NCI-H2171 treated with DMSO at 0.1 percent for 48 hours (cell line): Measurements from ENCODE around the gene TMEM229A.
"Not testable (repeated sequence)": the region's sequence is repeated elsewhere in the genome, so short reads cannot be mapped to it uniquely, and the experiment has no call there.

Experiments used
- DNase-seq: peaks from one replicate; lab custom pipeline; 2025; lab: John Stamatoyannopoulos, UW

Gene TMEM229A

GRCh38 chr7:124032369-124033094 lies at the start of gene TMEM229A:
Gene TMEM229A (minus strand): TSS chr7:124033067. CDS start chr7:124033003, 64 bp downstream.
- DNase-seq, result peak; percentile 33

- not testable (repeated sequence) for DNase-seq
Observed at GRCh38 chr7:124082234-124082633, 49.4 kb upstream of the TMEM229A start.

GRCh38 chr7:124077546-124077945 lies 44.7 kb upstream of the TMEM229A start:
- DNase-seq, result no peak

- DNase-seq, result no peak
Observed at GRCh38 chr7:124076841-124077240, 44.0 kb upstream of the TMEM229A start.

DNA sequence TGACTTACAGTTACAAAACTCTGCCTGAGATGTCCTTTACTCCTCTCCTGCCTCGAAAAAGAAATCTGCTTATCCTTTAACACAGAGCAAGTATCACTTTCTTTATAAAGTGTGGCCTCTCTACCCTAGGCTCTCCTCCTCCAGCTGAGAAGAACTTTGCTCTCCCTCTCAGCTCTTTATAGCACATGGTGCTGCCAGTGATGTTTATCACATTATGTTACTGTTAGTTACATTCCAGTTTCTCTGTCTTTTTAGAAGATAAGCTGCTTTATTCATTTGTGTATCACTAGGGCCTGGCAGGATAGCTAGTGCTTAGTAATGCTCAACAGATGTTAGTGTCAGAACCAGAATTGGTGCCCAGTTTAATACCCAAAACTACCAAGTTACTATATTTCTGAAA lies 41.1 kb upstream of the TMEM229A start:
- no peak for DNase-seq

- no peak for DNase-seq
Observed at GRCh38 chr7:124073310-124073645, 40.4 kb upstream of the TMEM229A start.

DNA sequence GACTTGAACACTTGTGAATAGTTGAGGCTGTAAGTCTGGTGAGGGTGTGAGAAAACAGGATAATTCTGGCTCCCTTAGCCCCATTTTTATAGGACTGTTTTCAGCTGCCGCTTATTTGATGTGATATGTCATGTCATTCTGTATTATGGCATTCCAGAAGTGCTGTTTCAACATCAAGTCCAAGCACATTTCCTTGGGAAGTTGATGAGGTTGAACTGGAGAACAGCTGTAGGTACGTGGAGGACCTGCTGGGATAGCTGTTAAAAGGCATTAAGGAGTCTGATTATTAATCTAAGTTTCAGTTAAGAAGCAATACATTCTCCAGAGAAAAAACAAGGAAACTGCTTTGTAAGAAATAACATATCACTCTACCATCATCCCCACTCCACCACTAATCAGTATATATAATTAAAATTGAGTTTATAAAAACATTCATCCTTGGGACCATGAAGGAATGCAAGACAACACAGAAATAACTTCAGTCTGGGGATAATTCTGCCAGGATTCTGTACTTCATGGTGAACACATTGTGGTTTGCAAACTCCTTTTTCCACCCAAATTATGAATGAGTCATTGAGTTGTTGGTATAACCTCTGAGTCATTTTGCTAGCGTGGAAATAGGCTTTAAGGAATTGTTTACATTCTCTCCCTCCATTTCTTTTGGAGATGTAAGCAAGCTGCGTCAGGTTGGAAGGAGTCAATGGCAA lies 39.9 kb upstream of the TMEM229A start:
- DNase-seq, result no peak

- peak; percentile 27 for DNase-seq
Observed at GRCh38 chr7:124071843-124072242, 39.0 kb upstream of the TMEM229A start.

- no peak for DNase-seq
Observed at GRCh38 chr7:124062171-124062570, 29.3 kb upstream of the TMEM229A start.

DNA sequence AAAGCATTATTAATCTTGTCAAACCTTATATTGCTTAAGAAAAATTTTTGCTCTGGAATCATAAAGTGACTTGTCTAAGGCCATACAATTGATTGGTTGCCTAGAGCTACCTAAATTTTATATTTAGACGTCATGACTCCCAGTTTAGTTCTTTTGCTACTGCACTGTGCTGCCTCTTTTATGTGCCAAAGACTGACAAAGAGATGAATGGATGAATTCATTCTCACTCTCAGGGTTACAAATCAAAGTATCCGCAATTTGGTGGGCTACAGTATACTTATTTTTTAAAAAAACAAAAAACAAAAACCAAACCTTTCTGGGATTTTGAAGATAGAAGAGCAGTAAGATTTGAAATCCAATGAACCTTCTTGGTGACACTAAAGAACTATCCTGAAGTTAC lies 27.7 kb upstream of the TMEM229A start:
- DNase-seq, result no peak

- no peak for DNase-seq
Observed at GRCh38 chr7:124059375-124059774, 26.5 kb upstream of the TMEM229A start.

- DNase-seq, result no peak
Observed at GRCh38 chr7:124058515-124058914, 25.6 kb upstream of the TMEM229A start.

DNA sequence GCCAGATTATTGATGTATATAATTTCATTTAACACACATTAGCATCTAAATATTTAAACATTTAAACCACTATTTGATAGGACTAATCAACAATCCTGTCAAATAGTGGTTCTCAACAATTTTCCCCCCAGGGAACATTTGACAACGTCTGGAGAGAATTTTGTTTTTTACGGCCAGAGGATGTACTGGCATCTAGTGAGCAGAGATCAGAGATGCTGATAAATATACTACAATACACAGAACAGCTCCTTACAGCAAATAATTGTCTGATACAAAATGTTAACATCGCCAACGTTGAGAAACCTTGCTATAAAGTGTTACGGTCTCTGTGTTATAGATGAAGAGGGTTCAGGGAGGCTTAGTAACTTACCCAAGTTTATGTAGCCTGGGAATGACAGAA lies 25.0 kb upstream of the TMEM229A start:
- DNase-seq, result no peak

GRCh38 chr7:124056234-124056633 lies 23.4 kb upstream of the TMEM229A start:
- DNase-seq, result no peak

GRCh38 chr7:124051681-124052377 lies 19.0 kb upstream of the TMEM229A start:
- DNase-seq, result no peak

GRCh38 chr7:124042826-124043225 lies 10.0 kb upstream of the TMEM229A start:
- no peak for DNase-seq

- DNase-seq, result no peak
Observed at GRCh38 chr7:124041439-124041838, 8.6 kb upstream of the TMEM229A start.

GRCh38 chr7:124037902-124038301 lies 5.0 kb upstream of the TMEM229A start:
- not testable (repeated sequence) for DNase-seq

GRCh38 chr7:124035706-124036105 lies 2.8 kb upstream of the TMEM229A start:
- DNase-seq, result no peak

- DNase-seq, result no peak
Observed at GRCh38 chr7:124034754-124035100, 1.9 kb upstream of the TMEM229A start.

DNA sequence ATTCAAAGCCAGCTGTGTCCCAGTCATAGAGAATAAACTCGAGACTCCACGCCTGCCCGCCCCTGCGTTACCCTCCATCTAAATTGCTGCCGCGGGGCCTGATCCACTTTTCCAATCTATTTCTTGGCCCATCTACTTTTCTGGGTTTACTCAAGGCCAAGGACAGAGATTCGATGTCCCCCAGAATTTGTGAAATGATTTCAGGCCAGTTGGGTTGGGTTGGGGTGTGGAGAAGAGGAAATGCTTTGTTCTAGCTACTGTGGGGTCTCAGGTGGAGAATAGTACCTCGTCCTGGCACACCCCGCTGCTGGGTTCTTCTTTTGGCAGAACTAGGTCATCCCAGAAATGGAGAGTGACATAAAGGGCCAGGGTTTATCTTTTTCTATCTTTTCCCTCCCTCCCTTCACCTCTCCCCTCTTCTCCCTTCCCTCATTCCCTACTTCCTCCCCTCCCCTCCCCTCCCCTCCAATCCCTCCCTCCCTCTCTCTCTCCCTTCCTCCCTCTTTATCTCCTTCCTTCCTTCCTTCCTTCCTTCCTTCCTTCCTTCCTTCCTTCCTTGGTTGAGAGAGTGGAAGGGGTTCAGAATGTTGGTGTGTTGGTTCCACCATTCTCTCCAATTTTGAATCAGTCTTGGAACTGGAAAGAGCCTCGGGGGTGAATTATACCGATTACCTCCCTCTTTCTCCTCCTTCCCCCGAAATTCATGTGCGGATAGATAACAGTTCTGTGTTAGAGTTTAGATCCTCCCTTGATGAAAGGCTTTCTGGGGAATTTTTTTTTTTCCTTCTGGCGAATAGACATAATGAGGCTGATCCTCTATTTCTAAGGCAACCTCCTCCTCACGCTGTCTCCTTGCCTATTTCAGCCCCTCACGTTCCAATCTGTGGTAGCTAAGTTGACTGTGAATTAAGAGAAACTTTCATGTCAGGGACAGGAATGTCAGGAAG lies 1.2 kb upstream of the TMEM229A start:
- no peak for DNase-seq
